Vagina (tissue), 2 donors: Measurements from ENCODE around the gene DNAH10. TPM values are rescaled to one million over a fixed set of nuclear protein-coding genes. Genes with fewer than 3 reads are reported as not detected.

ENCODE experiments used
- DNase-seq, 2 donors: peaks; one replicate each; pipeline ENCODE4 v3.0.0-alpha.2; 2017; ENCODE audit errors: extremely low spot score in 2 of 2
- H3K27ac ChIP-seq: fragments of 200-600 bp; sonication (generic); one replicate; pipeline ENCODE4 v1.5.1; 2019
- H3K27me3 ChIP-seq: fragments of 200-600 bp; sonication (generic); one replicate; pipeline ENCODE4 v1.5.1; 2019
- H3K36me3 ChIP-seq, 2 donors: fragments of 200-600 bp; sonication (generic); one replicate each; pipeline ENCODE4 v1.5.1; 2017 to 2019
- H3K4me1 ChIP-seq: fragments of 200-600 bp; sonication (generic); one replicate; pipeline ENCODE4 v1.5.1; 2019
- H3K4me3 ChIP-seq, 2 donors: fragments of 200-600 bp; sonication (generic); 1 replicate in 1 of 2; 2 replicates in 1 of 2; pipeline ENCODE4 v1.5.1; 2016 to 2019
- H3K9me3 ChIP-seq: fragments of 200-600 bp; sonication (generic); one replicate; pipeline ENCODE4 v1.5.1; 2019
- POLR2A ChIP-seq, 2 donors: fragments of 450-650 bp; IDR thresholded peaks; one replicate each; pipeline ENCODE4 v1.6.1; 2017; ENCODE audit warnings: antibody characterized with exemption in 2 of 2, mild to moderate bottlenecking in 2 of 2, moderate library complexity in 2 of 2
- POLR2AphosphoS5 ChIP-seq, 2 donors: sonication (generic); formaldehyde crosslinking; IDR thresholded peaks; one replicate each; pipeline ENCODE4 v1.9.0; 2017; ENCODE audit warnings: antibody characterized with exemption in 2 of 2, mild to moderate bottlenecking in 2 of 2, low read depth in 1 of 2; ENCODE audit not compliant: insufficient read depth in 1 of 2
- intact Hi-C: fragments of 100-400 bp; cut with DNase I; formaldehyde crosslinking; loops from one replicate; pipeline ENCODE4 v1.15.1; 2023
- total RNA-seq: library from RNA; depleted of rRNA; stranded (reverse); fragments of >200 nt; gene quantifications from one replicate; pipeline ENCODE4 v1.2.3, GENCODE V29; 2016
- TF ChIP-seq, protein P1 (sequence below), 3 experiments: fragments of 450-650 bp in 2 of 3; fragments of 200-600 bp in 1 of 3; sonication (generic) in 1 of 3; IDR thresholded peaks; one replicate each; pipeline ENCODE4 v1.5.1; 2017 to 2019; ENCODE audit warnings: antibody characterized with exemption in 3 of 3, mild to moderate bottlenecking in 2 of 3, moderate library complexity in 2 of 3

DNAH10 gene
- total RNA-seq, 1 donor from 2014 or later: not detected

DNA sequence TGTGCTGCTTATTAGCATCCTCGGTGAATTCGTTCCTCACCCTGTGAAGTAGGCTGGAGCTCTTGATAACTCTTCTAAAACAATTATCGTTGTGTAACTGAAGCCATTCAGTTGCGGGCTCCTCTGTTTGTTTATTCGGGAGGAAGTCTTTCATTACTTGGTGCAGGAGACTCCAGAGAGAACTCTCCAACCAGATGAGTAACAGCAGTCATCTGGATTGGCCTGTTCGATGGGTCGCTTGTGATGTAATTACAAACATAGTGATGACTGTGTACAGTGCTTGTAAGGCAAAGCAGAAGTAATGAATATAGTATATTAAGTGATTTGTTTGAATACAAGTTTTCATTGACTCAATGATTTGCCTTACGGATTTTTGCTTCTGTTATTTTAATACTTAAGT lies 39.1 kb upstream of the DNAH10 start:
- Histone ChIP-seq H3K36me3 (peaks cover 8 to 48% of the 10 kb centered on the region in 2 donors), H3K9me3 (no peaks in the 10 kb centered on the region), H3K27ac (no peak overlapping the region), H3K4me1 (no peaks in the 10 kb centered on the region), H3K27me3 (no peaks in the 10 kb centered on the region), H3K4me3 (no peak overlapping the region)
- no peak for TF ChIP-seq POLR2AphosphoS5 (IDR thresholded peaks at IDR 0.05; ENCODE audit: insufficient read depth in 1 of 2, low read depth in 1 of 2)
- TF ChIP-seq, protein P1, sequence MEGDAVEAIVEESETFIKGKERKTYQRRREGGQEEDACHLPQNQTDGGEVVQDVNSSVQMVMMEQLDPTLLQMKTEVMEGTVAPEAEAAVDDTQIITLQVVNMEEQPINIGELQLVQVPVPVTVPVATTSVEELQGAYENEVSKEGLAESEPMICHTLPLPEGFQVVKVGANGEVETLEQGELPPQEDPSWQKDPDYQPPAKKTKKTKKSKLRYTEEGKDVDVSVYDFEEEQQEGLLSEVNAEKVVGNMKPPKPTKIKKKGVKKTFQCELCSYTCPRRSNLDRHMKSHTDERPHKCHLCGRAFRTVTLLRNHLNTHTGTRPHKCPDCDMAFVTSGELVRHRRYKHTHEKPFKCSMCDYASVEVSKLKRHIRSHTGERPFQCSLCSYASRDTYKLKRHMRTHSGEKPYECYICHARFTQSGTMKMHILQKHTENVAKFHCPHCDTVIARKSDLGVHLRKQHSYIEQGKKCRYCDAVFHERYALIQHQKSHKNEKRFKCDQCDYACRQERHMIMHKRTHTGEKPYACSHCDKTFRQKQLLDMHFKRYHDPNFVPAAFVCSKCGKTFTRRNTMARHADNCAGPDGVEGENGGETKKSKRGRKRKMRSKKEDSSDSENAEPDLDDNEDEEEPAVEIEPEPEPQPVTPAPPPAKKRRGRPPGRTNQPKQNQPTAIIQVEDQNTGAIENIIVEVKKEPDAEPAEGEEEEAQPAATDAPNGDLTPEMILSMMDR (IDR thresholded peaks at IDR 0.05): no peak
- no peak for TF ChIP-seq POLR2A (IDR thresholded peaks at IDR 0.05)
- intact Hi-C loops: no loop called here
- DNase-seq: no peak

DNA sequence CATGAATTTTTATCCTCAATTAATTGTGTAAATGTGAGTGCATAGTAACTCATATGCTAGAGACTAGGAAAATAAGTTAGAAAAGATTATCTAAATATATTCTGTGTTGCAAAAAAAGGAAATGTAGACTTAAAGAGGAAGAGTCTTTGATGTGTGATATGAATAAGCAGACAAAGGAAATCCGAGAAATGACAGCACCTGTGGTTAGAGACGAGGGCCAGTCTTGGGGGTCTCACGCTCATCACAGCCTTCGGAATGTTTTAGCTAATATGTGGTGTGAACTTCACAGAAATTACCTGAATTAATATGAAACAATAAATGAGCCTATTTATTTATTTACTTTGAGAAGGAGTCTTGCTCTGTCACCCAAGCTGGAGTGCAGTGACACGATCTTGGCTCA lies 38.3 kb upstream of the DNAH10 start:
- H3K27me3 ChIP-seq: no peaks in the 10 kb centered on the region
- H3K27ac ChIP-seq: no peak overlapping the region
- no peak overlapping the region for H3K4me3 ChIP-seq
- no peaks in the 10 kb centered on the region for H3K4me1 ChIP-seq
- peaks cover 8 to 56% of the 10 kb centered on the region in 2 donors for H3K36me3 ChIP-seq
- H3K9me3 ChIP-seq: no peaks in the 10 kb centered on the region
- no peak for DNase-seq
- intact Hi-C loops: no loop called here
- TF ChIP-seq, protein P1 (IDR thresholded peaks at IDR 0.05): no peak
- TF ChIP-seq POLR2A (IDR thresholded peaks at IDR 0.05): no peak
- TF ChIP-seq POLR2AphosphoS5 (IDR thresholded peaks at IDR 0.05; ENCODE audit: insufficient read depth in 1 of 2, low read depth in 1 of 2): no peak

DNA sequence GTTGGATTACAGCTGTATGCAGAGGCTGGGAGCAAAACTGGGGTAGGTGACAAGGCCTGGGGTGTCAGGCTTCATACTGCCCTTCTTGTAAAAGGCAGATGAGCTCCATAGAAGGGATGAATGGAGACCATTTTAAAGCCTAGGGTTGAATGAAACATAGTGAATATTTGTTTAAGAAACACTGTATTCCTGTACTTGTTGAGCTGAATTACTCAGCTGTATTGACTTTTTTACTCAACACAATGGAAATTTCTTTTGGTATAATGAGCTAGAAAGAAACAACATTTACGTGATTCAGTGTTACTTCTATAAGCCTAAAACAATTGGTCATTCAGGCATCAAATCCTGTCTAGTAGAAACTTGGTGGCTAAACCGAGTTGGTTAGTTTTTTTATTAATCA lies 35.9 kb upstream of the DNAH10 start:
- DNase-seq: no peak
- intact Hi-C loops: no loop called here
- no peak overlapping the region for H3K4me3 ChIP-seq
- H3K4me1 ChIP-seq: no peaks in the 10 kb centered on the region
- H3K27ac ChIP-seq: no peak overlapping the region
- H3K27me3 ChIP-seq: no peaks in the 10 kb centered on the region
- H3K36me3 ChIP-seq: peaks cover 8 to 48% of the 10 kb centered on the region in 2 donors
- no peaks in the 10 kb centered on the region for H3K9me3 ChIP-seq
- TF ChIP-seq, protein P1 (IDR thresholded peaks at IDR 0.05): no peak
- TF ChIP-seq POLR2AphosphoS5 (IDR thresholded peaks at IDR 0.05; ENCODE audit: insufficient read depth in 1 of 2, low read depth in 1 of 2): no peak

DNA sequence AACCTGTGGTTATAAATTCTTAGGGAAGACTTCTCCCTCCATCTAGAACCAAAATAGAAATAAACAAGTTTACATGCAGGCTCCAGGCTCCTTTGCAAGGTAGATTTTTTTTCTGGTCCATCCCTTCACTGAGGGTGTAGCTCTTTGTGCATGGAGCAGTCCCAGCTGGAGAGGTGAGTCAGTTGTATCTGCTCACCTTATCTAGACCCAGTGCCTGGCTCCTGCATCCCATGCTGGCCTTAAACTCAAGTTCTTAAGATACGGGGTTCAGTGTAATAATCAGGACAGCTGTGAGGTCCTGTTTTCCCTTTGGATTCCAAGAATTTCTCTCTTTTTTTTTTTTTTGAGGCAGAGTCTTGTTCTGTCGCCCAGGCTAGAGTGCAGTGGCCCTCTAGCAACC lies 35.1 kb upstream of the DNAH10 start:
- H3K36me3 ChIP-seq: peaks cover 8 to 55% of the 10 kb centered on the region in 2 donors
- H3K9me3 ChIP-seq: no peaks in the 10 kb centered on the region
- intact Hi-C loops: no loop called here
- no peak overlapping the region for H3K4me3 ChIP-seq
- H3K27ac ChIP-seq: no peak overlapping the region
- H3K27me3 ChIP-seq: no peaks in the 10 kb centered on the region
- DNase-seq: no peak
- H3K4me1 ChIP-seq: no peaks in the 10 kb centered on the region
- TF ChIP-seq, protein P1 (IDR thresholded peaks at IDR 0.05): no peak
- TF ChIP-seq POLR2A (IDR thresholded peaks at IDR 0.05): no peak
- no peak for TF ChIP-seq POLR2AphosphoS5 (IDR thresholded peaks at IDR 0.05; ENCODE audit: insufficient read depth in 1 of 2, low read depth in 1 of 2)

DNA sequence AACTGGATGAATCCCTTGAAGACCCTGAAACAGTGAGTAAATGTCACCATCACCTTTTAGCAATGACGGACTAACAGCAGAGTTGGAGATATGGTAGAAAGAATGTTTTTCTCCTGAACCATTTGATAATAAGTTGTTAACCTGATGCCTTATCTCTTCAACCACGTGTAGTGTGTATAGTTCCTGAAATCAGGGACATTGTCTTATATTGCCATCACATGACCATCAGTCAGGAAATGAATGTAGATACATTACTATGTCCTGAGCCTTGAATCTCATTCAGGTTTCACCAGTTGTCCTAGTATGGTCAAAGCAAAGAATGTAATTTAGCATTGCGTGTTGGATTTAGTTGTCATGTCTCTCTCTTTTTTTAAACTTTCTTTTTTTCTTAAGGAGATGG lies 34.2 kb upstream of the DNAH10 start:
- no peak for TF ChIP-seq POLR2A (IDR thresholded peaks at IDR 0.05)
- TF ChIP-seq, protein P1 (IDR thresholded peaks at IDR 0.05): no peak
- TF ChIP-seq POLR2AphosphoS5 (IDR thresholded peaks at IDR 0.05; ENCODE audit: insufficient read depth in 1 of 2, low read depth in 1 of 2): no peak
- no peaks in the 10 kb centered on the region for H3K27me3 ChIP-seq
- H3K4me1 ChIP-seq: no peaks in the 10 kb centered on the region
- peaks cover 8 to 55% of the 10 kb centered on the region in 2 donors for H3K36me3 ChIP-seq
- H3K27ac ChIP-seq: no peak overlapping the region
- DNase-seq: no peak
- no peaks in the 10 kb centered on the region for H3K9me3 ChIP-seq
- H3K4me3 ChIP-seq: no peak overlapping the region
- intact Hi-C loops: no loop called here
